PC-9 (cell line): ENCODE measurements around the gene SPG21.

ENCODE experiments used
- CTCF ChIP-seq: fragments of 200-600 bp; sonication (generic); conservative IDR thresholded peaks from 2 replicates; pipeline ENCODE4 v1.6.1; 2017; ENCODE audit warnings: mixed run types, antibody characterized with exemption, mild to moderate bottlenecking, moderate library complexity
- EZH2 ChIP-seq: fragments of 200-600 bp; sonication (generic); IDR thresholded peaks from 2 replicates; pipeline ENCODE4 v1.8.0; 2017; ENCODE audit warnings: antibody characterized with exemption, low read depth

GRCh38 chr15:64916365-64916764, 73.3 kb downstream of the SPG21 start:
- TF ChIP-seq CTCF: no peak
- TF ChIP-seq EZH2: no peak
